Activated CD8-positive, alpha-beta memory T cell treated with anti-CD3 and anti-CD28 coated beads for 4 hours (primary cell): Measurements from ENCODE around the gene SPON2.

Source experiments
- DNase-seq, 2 donors: peaks; one replicate each; pipeline ENCODE4 v3.0.0-alpha.2; 2020; ENCODE audit warnings: low read depth in 2 of 2

The SPON2 gene

DNA sequence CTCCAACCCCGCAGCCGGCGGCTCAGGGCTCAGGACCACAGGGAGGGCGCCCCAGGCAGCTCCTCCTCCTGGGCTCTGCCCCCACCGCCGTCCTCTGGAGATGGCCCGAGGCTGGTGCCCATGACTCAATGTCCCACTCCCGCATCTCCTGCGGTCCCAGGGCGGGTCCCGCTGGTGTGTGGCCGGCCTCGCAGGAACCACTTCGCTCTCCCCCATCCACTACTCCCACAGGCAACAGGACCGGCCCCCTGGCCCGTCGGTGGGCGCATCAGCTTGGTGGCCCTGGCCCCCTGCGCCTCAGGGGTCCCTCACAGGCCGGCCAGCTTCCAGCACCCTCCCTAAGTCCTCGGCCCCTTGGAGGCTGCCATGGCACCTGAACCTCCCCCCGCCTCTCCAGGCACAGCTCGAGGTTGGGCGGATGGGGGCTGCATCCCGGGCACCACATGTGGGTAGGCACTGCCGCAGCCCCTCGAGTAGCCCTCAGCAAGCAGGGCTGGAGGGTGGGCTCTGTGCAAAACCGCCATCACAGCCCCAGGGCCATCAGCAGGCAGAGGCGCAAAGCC is 22.8 kb upstream of the SPON2 start:
- DNase-seq, result no peak

DNA sequence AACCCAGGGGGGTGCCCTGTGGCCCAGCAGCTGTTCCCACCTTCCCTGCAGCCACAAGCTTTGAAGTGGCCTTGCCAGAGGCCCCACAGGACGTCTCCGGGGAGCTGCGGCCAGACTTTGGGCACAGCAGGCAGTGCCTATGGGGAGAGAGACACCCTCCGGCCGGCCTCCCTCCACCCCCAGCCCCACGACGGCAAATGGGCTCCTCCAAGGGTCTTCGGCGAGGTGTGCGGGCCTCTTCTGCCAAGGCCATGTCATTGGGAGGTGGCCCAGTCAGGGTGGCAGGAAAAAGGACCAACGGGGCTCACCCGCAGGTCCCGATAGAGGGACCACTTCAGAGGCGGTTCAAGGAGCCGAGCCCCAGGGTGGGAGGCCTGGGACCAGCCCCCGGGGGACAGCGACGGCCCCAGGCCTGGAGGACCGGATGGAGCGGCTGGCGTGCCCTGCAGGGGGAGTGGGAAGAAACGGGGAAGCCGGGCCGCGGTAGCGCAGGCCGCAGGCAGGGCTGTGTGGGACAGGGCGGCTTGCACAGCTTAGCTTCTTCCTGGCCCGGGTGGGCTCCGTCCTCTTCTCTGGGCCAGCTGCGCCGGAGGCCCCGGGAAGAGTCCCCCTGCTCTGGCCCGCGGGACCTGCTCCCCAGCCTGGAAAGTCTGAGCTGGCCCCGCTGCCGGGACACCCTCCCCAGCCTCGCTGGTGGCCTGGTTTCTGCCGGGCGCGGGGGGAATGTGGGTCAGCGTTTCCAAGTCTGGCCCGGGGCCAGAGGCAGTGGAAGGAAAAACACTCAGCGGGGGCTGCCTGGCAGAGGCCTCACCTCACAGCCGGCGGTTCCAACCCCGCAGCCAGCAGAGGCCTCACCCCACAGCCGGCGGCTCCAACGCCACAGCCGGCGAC is 21.9 kb upstream of the SPON2 start:
- DNase-seq, result no peak

DNA sequence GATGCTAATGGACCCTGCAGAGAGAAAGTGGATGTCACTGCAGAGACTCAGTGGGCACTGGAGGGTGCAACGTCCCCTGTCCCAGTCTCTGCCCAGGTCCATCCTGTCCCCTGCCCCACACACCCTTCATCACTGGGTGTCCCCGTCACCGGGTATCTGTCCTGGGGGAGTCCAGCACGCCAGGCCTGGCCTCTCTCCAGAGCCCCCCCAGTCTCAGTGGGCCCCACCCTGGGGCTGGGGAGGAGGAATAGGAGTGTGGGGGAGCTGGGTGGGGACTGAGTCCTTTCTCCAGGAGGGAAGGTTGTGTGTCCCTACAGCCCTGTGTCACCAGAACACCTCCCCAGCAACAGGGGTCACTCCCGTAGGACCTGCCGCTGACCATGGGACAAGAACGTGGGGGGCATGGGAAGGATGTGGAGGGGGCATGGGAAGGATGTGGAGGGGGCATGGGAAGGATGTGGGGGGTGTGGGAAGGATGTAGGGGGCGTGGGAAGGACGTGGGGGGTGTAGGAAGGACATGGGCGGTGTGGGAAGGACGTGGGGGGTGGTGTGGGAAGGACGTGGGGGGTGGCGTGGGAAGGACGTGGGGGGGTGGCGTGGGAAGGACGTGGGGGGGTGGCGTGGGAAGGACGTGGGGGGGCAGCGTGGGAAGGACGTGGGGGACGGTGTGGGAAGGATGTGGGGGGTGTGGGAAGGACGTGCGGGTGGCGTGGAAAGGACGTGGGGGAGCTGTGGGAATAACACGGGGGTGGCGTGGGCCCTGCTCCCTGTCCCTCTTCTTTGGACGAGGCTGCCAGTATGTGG is 21.0 kb upstream of the SPON2 start:
- no peak for DNase-seq

DNA sequence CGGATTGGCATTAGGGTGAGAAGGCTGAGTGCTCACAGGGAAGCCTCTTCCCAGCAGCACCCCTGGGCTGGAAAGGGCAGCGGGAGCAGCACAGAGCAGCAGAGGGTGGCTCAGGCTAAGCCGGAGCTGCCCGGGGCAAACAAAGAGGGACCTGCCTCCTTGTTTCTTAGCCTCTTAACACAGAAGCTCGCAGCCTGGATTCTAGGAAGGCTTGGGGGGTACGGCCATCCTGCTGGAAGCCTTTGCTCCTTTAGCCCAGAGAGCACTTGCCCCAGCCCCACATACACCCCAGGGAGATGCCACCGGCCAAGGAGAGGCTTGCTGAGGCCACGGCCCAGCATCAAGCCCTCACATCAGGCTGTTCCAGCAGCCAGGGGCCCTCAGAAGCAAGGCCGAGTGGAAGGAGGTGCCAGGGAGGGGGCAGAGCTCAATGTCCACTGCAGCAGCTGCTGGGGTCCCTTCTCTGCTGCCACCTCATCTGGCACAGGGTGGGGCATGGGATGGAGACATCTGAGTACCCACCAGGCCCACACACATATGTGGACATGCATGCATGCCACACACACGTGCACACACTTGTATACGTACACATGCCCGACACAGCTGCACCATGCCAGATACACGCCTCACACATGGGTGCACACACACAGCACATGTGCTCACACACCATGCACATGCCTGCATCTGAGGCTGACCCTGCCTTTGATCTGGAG is 20.3 kb upstream of the SPON2 start:
- no peak for DNase-seq

DNA sequence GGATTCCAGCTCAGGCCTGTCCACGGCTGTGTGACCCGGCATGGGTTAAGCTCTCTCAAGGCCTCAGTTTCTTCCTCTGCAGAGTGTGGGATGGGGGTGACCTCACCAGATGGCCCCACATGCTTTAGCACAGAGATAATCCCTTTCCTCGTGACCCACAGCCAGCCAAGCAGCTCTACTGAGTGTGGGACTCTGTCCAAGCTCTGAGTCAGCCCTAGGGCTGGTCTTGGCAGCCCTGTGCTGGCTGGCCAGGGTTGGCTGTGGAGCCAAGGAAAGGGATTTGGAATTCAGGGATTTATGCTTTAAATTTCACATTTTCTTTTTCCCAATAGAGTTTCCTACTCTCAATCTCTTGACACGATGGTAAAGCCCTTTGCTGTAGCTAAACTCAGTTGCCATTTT is 19.7 kb upstream of the SPON2 start:
- DNase-seq, result no peak

DNA sequence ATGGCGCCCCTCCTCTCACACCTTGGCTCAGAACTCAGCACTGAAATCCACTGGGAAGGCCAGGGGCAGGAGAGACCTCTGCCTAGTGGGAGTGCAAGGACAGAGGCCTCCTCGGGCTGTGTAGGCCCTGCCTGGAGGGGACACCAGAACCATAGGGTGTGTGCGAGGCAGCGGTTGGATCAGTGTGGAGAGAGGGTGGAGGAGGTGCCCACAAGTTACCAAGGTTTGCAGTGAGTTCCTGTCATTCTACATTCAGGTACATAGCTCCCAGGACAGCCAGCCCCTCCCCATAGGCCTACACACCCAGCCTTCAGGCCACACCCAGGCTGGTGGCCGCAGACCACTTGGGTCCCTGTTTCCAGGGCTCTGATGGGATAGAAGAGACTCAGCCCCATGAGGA is 19.2 kb upstream of the SPON2 start:
- DNase-seq, result no peak

DNA sequence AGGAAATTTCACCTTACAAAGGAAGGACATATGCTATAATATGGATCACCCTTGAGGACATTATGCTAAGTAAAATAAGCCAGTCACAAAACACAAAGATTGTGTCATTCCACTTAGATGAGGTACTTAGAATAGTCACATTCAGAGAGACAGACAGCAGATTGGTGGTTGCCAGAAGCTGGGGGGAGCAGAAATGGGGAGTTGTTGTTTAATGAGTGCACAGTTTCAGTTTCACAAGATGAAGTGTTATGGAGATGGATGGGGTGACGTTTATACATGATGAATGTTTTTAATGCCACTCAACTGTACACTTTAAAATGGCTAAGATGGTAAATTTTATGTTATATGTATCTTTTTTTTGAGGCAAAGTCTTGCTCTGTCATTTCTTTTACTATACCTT is 14.8 kb upstream of the SPON2 start:
- DNase-seq, result no peak

DNA sequence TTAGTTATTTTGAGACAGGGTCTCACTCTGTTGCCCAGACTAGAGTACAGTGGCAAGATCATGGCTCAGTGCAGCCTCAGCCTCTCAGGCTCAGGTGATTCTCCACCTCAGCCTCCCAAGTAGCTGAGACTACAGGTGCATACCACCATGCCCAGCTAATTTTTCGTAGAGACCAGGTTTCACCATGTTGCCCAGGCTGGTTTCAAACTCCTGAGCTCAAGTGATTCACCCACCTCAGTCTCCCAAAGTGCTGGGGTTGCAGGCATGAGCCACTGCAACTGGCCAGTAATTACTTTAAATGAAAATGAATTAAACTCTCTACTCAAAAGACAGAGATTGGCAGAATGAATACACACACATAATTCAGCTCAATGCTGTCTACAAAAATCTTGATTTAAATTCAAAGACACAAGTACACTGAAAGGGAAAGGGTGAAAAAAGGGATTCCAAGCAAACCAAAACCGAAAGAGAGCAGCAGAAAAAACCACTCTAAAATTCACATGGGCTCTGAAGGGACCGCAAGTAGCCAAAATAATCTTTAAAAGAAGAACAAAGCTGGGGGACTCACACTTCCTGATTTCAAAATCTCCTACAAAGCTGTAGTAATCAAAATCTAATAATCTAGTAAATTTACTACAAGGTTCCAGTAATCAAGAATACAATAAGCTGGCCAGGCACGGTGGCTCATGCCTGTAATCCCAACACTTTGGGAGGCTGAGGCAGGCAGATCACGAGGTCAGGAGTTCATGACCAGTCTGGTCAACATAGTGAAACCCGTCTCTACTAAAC is 11.8 kb upstream of the SPON2 start:
- no peak for DNase-seq

DNA sequence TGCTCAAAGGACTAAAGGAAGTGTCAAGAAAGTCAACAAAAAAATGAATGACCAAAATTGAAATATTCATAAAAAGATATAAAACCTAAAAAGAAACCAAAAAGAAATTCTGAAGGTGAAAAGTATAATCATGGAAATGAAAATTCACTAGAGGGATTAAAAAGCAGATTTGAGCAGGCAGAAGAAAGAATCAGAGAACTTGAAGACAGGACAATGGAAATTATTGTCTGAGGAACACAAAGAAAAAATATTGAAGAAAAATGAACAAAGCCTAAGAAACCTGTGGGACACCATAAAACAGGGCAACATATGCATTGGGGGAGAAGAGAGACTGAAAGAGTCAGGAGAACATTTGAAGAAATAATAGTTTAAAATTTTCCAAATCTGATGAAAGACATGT is 9.9 kb upstream of the SPON2 start:
- no peak for DNase-seq

DNA sequence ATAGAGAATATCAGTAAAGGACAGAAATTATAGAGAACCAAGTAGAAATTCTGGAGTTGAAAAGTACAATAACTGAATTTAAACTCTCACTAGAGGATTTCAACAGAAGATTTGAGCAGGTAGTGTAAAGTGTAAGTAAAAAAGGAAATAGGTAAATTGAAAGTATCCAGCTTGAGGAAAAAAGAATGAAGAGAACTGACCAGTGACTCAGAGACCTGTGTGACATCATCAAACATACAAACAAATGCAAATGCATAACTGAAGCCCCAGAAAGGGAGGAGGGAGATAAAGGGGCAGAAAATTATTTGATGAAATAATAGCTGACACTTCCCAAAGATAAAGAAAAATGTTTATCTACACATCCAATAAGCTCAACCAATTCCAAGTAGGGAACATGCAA is 8.3 kb upstream of the SPON2 start:
- no peak for DNase-seq

DNA sequence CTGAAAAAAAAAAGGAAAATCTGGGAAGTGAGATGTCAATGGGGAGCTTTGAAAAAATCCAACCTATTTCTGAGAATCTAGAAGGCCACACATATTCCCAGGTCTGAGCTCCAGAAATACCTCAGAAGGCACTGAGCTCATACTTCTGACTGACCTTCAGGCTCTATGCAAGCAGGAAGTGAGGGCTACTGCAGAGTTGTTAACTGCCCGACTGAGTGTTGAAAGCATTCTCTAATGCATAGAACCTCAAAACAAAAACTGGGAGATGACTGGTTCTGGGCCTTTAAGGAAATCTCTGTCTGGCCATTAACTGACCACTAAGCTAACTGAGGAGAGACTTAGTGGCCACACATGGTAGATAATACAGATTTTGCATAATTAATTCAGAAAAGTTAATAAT is 7.6 kb upstream of the SPON2 start:
- no peak for DNase-seq

DNA sequence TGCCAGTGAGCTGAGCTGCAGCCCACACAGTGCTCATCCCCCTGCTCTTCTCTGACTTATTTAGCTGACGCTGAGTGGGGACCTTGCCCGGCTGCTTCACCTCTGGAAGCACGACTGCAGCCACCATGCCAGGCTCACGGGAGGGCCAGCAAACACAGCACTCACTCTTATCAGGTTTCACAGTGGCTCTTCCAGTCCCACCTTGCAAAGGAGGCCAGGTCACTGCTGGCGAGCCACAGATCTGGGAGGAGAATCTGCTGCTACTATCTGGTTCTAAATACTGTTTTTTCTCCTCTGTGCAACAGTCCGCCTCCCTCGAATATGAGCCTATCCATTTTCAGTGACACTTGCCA is 6.7 kb upstream of the SPON2 start:
- no peak for DNase-seq

DNA sequence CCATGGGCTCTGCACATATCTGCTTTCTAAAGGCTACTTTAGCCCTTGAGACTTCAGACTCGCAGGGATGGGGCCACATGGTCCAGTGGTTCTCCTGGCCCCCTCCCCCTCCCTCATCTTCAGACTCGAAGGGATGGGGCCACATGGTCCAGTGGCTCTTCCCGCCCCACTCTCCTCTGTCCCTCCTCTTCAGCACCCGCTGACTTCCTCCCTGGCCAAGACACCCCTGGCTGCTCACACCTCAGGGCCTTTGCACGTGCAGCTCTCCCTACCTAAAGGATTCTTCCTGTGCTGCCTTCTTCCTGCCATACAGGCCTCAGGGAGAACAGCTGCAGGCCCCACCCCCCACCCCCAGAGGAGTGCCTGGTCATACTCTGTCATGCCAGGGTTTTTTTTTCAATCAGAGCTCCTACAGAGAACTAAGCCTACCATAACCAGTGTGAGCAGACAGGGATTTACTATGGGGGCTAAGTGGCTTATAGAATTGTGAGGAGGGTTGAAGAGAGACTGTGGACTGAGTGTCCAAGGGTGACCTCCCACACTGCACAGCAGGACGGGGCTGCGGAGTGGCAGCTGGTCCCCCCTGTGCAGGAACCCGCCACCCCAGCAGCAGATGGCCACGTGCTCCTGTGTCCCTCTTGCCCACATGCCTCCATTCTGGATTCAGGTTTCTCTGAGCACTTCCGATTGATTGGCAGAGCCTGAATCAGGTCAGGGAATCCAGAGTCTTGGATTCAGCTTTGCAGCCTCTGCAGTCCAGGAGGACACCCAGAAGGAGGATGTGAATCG is 6.1 kb upstream of the SPON2 start:
- no peak for DNase-seq

DNA sequence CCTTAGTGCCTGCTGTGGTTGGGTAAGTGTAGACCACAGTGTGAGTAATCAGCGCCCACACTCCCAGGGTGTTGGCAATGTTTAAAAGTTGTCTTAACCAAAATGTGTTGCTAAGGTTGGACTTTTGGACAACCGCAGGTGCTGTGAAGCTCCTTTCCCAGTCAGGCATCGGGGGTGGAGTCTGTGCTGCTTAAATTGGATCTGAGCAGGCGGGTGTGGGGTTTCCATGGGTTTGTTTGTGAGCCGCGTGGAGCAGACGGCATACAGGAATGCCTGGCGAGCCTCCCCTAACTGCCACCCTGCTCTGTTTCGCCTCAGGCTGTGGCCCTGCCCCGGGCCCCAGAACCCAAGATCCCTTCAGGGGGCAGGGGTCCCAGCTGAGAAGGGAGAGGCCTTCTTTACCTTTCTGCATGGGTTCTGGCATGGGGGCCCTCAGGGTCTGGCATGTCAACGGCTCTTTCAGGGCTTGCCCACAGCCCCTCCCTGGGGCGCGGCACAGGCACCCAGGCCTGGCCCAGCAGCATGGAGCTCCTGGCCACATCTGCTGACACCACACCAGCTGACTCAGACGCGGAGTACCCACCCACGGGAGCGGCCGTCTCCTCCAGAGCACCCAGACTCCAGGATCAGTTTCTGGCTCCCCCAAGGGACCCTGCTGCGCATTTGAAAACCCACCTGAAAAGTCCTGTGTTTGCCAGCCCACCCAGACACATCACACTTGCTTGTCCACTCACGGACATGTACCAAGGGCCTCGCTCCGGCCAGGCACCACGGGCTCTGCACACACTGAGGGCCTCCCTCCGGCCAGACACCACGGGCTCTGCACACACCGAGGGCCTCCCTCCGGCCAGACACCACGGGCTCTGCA is 5.1 kb upstream of the SPON2 start:
- peak; percentile 40 to 44 for DNase-seq

DNA sequence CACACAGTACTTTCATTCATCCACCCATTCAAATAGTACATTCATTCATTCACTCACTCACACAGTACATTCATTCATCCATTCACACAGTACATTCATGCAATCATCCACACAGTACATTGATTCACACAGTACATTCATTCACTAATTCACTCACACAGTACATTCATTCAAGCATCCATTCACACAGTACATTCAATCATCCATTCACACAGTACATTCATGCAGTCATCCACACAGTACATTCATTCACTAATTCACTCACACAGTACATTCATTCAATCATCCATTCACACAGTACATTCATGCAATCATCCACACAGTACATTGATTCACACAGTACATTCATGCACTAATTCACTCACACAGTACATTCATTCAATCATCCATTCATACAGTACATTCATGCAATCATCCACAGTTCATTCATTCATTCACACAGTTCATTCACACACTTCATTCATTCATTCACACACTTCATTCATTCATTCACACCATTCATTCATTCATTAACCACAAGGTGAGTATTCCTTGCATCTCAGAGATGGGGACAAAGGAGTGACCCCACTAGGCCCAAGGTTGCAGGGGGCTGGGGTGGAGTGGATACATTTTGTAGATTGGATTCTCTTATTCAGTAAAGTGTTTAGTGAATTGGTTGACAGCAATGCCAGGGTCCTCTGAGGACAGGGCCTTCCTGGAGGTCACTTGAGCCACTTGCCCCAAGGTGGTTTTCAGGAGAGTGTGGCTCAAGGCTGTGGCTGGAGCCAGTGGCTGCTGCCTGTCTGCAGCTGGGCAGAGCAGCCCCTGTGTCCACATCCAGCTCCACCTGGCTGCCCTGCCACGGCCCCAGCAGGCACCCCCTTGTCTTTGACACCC is 4.3 kb upstream of the SPON2 start:
- DNase-seq, result no peak

DNA sequence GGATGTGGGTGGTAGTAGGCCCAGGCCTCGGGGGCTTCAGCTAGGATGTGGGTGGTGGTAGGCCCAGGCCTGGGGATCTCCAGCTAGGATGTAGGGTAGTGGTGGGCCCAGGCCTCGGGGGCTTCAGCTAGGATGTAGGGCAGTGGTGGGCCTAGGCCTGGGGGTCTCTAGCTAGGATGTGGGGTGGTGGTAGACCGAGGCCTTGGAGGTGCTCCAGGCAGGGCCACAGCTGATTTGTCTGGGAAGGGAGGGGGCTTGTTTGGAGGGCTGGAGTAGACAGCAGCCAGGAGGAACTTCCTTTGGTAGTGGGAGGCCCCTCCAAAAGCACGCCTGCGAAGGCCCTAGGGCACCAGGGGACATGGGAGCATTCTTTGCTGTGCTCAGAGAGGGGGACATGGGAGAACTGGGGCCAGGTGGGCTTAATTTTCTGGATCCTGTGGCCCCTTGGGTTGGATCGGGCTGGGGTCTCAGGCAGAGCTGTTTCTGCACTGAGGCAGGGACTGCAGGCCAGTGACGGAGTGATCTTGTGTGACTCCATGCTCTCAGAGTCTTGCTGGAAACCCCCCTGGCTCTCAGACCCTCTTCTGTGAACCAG is 3.3 kb upstream of the SPON2 start:
- no peak for DNase-seq

DNA sequence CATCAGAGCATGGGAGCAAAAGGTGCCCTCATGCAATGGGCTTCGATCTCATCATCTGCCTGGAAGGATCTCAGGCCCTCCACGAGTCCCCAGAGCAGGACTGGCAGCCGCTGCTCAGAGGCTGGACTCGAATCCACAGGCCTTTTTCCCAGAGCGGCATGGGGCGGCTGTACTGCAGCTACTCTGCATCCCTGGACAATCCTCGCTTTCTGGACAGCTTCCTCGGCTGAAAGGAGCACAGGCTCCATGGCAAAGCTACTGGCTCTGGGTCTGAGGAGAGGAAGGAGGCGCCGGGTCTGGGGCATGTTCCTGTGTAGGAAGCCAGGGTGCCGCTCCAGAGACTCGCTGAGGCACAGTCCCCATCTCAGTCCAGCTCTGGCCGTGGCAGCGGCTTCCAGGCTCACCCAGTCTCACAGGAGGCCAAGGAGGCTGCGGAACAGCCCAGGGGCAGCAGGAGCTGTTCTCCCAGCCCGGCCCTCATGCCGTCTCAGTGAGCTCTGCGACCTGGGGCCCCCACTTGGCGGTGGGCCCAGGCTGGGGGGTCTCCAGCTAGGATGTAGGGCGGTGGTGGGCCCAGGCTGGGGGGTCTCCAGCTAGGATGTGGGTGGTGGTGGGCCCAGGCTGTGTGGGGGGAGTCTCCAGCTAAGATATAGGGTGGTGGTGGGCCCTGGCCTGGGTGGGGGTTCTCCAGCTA is 2.7 kb upstream of the SPON2 start:
- no peak for DNase-seq
